ENCODE results near the gene CWC22.
"Not testable (repeated sequence)": the region's sequence is repeated elsewhere in the genome, so short reads cannot be mapped to it uniquely, and the experiment has no call there.

Gene CWC22

DNA sequence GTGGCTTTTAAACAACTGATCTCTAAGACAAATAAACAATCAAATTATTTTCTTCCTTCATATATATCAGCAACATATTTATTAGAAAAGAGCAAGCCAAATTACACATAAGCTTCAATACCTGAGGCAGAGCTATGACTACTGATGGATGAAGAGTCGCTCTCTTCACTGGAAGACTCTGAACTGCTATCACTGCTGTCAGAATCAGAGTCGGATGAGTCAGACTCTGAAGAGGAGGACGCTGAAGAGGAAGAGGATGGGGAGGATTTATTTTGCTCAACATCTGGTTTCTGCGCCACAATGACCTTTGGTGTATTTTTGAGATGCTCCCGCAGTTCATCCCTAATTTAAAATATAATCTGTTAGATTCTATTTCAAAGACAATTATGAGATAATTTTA lies 56.7 kb downstream of the CWC22 start:
- no peak for DNase-seq

DNA sequence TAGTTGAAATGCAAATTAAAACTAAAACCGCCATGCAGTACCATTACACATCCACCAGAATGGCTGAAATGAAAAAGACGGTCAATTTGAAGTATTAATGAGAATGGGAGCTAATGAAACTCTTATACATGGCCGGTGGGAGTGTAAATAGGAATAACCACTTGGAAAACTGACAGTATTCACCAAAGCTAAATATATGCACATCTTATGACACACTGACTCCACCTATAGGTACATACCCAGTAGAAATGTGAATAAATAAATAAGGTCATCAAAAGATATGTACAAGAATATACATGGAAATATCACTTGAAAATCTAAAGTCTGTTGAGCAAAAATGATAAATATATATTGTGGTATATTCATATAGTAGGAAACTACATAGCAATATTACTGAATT lies 57.7 kb downstream of the CWC22 start:
- no peak for DNase-seq

GRCh38 chr2:179948058-179948457 lies 59.0 kb downstream of the CWC22 start:
- no peak for DNase-seq

DNA sequence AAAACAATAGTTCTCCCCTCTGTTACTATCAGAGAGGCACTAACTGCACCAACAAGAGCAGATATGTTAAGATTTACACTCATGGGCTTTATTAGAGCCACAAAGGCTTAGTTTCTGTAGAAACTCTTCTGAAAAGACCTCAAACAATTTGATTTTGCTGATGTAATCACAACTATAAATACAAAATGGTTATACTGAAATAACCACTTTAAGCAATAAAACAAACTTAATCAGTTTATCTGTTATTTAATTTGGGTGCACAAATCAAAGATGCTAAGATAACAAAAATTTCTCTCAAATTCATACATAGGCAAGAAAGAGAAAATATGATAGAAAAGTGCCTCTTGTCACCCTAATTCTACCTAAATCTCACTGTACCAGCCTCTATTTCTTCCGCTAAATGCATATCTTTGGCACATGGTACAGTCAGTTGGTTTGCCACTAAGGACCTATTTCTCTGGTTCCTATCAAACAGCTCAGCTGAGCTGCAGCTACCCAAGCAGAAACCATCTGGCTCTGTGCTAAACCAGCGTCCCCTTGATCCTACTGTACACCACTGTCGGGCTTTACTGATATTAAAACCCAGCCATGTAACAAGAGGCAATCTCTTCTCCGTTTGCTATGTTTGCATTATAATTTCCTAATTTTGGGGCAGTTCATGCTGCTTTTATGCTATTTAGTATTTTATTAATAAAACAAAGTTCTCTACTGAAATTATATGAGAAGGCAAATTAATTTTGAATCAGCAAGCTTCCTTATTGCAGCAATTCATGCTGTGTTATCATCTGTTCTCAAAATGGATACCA lies 60.1 kb downstream of the CWC22 start:
- DNase-seq: peak in 1 of 14 donors; percentile 85

GRCh38 chr2:179946346-179946745 lies 60.8 kb downstream of the CWC22 start:
- DNase-seq: no peak

GRCh38 chr2:179939259-179939658 lies 67.8 kb downstream of the CWC22 start:
- DNase-seq: no peak

DNA sequence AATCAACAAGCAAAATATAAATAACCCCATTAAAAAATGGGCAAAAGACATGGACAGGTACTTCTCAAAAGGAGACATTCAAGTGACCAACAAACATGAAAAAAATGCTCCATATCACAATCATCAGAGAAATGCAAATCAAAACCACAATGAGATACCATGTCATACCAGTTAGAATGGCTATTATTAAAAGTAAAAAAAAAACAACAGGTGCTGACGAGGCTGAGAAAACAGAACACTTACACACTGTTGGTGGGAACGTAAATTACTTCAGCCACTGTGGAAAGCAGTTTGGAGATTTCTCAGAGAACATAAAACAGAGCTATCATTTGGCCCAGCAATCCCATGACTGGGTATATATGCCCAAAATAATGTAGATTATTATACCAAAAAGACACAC lies 69.1 kb downstream of the CWC22 start:
- DNase-seq: no peak

DNA sequence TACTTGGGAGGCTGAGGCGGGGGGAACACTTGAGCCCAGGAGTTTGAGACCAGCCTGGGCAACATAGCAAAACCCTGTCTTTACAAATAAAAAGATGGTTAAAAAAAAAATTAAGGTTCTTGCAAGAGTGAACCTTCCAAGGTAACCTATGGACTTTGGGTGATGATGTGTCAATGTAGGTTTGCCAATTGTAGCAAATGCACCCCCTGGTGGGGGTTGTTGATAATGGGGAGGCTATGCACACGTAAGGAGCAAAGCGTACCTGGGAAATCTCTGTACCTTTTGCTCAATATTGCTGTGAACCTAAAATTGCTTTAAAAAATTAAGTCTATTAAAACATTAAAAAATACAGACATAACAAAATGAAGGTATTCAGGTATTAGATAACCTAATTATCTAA lies 70.4 kb downstream of the CWC22 start:
- no peak for DNase-seq

DNA sequence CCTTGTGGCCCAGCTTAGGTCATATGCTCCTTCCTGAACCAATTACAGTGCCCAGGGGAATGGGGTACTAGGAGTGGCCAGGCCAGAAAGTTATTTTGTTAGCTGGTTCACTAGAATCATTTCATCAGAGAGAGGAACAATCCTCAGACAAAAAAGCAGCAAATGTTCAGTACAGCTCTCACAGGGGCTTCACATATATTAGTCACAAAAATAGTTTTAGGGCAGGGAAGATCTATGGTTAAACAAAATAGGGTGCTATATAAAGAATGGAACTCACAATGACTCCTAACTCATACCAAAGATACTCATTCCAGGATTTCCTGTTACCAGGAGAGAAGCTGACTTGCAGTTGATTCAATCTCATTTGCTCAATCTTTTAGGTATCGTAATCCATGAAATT lies 71.0 kb downstream of the CWC22 start:
- no peak for DNase-seq

DNA sequence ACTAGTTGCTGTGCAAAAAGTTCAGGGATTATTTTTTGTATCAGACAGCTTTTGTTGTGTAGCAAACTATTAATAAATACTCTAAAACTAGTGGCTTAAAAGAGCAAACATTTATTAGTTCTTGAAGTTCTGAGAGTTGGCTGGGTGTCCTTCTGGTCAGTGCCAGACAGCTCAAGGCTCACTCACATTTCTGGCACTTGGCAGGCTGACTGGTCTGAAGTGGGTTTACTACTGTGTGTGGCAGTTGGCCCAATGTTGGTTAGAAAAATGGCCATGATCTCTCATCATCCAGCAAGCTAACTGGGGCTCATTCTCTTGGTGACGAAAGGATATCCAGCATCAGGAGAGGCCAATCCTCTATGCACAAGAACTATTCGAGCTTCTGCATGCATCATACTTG lies 74.3 kb downstream of the CWC22 start:
- DNase-seq: peak in 3 of 14 donors; percentile 3 to 22 (median 10)

- DNase-seq: no peak
Observed at GRCh38 chr2:179931502-179931901, 75.6 kb downstream of the CWC22 start.

DNA sequence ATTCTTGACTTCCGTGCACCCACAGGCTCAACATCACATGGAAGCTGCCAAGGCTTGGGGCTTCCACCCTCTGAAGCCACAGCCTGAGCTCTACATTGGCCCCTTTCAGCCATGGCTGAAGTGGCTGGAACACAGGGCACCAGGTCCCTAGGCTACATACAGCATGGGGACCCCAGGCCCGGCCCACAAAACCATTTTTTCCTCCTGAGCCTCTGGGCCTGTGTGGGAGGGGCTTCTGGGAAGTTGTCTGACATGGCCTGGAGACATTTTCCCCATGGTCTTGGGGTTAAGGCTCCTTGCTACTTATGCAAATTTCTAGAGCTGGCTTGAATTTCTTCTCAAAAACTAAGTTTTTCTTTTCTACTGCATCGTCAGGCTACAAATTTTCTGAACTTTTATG lies 77.1 kb downstream of the CWC22 start:
- DNase-seq: not testable (repeated sequence)

DNA sequence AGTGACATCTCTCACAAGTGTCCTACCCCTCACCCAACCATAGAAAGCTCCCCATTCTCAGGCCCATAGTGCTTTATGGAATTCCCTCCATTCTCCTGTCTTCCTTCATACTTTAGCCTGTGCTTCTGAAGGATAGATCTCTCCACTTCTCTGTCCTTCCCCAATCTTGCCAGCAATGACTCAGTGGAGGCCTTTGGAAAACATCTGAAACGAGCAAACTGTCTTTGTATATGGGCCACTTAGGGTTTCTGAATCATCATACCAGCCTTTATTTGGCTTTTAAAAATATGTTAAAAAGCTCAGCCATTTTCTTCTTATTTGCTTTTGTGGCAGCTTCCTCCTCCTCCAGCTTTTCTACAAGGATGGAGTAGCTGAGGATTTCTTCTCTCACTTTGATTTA lies 80.1 kb downstream of the CWC22 start:
- no peak for DNase-seq

DNA sequence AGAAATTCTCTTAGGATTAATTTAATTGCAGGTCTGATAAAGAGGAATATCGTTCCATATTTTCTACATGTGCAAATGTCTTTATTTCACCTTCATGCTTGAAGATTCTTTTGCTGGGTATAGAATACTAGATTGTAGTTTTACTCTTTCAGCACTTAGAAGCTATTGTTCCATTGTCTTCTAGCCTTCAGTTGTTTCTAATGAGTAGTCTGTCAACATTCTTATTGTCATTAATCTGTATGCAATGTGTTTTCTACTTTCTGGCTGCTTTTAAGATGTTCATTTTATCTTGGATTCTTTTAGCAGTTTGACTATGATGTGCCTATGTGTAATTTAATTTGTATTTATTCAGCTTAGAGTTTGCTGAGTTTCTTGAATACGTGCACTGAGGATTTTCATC lies 81.4 kb downstream of the CWC22 start:
- DNase-seq: no peak

GRCh38 chr2:179917272-179917671 lies 89.8 kb downstream of the CWC22 start:
- DNase-seq: no peak

- no peak for DNase-seq
Observed at GRCh38 chr2:179915395-179915992, 91.6 kb downstream of the CWC22 start.

- DNase-seq: no peak
Observed at GRCh38 chr2:179913809-179914208, 93.3 kb downstream of the CWC22 start.

GRCh38 chr2:179911569-179911968 lies 95.5 kb downstream of the CWC22 start:
- no peak for DNase-seq

GRCh38 chr2:179910735-179911113 lies 96.4 kb downstream of the CWC22 start:
- DNase-seq: no peak

- no peak for DNase-seq
Observed at GRCh38 chr2:179909845-179910734, 97.0 kb downstream of the CWC22 start.

DNA sequence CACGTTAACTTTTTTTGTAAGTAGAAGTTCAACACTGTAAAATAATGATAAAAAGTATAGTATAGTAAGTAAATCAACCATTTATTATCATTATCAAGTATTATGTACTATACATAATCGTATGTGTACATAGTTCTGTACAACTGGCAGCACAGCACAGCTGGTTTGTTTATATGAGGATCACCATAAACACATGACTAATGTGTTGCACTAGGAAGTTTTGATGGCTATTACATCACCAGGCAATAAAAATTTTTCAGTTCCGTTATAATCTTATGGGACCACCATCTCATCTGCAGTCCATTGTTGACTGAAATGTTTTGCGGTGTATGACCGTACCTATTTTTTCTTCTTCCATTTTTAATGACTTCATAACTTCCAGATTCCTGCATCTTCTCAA lies 106.4 kb downstream of the CWC22 start:
- DNase-seq: no peak

DNA sequence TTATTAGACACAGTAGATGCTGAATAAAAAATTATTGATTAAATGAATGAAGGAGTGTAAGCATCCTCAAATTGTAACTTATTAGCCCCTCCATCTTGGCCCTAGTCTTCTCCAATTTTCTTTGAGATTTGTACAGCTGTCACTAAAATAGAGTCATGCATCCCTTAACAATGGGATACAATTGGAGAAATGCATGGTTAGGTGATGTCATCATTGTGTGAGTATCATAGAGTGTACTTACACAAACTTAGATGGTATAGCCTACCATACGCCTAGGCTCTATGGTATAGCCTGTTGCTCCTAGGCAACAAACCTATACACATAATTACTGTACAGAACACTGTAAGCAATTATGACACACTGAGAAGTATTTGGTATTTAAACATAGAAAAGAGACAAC lies 107.4 kb downstream of the CWC22 start:
- DNase-seq: no peak

GRCh38 chr2:179898873-179899272 lies 108.2 kb downstream of the CWC22 start:
- DNase-seq: no peak

All from C1 segment of cervical spinal cord (tissue), 14 donors.